Measurements from ENCODE around the gene SLC2A9. TPM values are rescaled to one million over a fixed set of nuclear protein-coding genes. Genes with fewer than 3 reads are reported as not detected.

The SLC2A9 gene
- total RNA-seq, 1 donor from 2014 or later = 1.2 TPM

DNA sequence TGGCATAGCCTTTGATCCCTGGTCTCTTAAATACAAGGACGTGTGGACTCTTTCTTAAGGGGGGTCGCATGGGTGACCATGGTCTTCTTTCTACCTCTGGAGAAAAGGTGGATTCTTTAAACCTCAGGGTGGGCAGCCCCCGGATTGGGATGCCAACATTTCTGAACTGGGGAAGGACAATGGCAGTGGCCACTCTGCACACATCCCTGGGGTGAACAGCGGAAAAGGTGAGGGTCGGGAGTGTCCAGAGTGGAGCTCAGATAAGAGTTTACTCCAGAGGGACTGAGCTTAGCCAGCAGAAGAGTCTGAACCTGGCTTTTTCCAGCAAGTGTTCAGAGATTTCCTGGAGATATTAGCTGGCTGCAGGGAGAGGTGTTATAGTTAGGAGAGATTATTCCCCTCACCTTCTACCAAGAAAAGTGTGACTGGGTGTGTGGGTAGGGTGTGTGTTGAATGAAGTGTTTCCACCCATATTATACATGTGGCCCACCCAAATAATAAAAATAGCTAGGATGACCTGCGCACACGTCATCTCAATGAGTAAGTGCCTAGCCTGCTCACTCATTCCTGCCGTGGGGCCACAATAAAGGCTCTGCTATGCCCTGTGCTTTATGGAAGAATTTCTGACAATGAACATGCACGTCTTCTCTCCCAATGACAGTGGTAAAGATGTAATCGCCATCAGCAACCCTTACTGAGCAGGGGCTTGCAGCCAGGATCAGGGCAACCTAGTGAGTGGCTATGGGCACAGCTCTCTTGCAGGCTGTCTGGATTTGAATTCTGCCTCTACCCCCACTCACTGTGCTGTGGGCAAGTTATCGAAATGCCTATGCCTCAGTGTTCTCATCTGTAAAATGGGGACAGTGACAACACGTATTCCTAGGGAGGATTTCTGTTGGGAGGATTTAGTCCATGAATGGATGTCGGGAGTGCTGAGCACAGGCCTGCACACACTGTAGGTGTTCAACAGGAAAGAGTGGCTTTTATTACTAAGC, 76.6 kb downstream of the SLC2A9 start:
- Mint-ChIP-seq H3K27me3 (peaks cover 7% of the 10 kb centered on the region), H3K27ac (no peak overlapping the region), H3K9me3 (no peaks in the 10 kb centered on the region), H3K36me3 (ENCODE audit: low read depth) (no peaks in the 10 kb centered on the region), H3K4me3 (no peak overlapping the region), H3K4me1 (no peaks in the 10 kb centered on the region)
- CTCF ChIA-PET = no interaction called here
- POLR2A ChIA-PET = no interaction called here
- intact Hi-C loops (cut with micrococcal nuclease) = no loop called here
- no peak for ATAC-seq (ENCODE audit: low read depth)
- TF ChIP-seq, protein P1, sequence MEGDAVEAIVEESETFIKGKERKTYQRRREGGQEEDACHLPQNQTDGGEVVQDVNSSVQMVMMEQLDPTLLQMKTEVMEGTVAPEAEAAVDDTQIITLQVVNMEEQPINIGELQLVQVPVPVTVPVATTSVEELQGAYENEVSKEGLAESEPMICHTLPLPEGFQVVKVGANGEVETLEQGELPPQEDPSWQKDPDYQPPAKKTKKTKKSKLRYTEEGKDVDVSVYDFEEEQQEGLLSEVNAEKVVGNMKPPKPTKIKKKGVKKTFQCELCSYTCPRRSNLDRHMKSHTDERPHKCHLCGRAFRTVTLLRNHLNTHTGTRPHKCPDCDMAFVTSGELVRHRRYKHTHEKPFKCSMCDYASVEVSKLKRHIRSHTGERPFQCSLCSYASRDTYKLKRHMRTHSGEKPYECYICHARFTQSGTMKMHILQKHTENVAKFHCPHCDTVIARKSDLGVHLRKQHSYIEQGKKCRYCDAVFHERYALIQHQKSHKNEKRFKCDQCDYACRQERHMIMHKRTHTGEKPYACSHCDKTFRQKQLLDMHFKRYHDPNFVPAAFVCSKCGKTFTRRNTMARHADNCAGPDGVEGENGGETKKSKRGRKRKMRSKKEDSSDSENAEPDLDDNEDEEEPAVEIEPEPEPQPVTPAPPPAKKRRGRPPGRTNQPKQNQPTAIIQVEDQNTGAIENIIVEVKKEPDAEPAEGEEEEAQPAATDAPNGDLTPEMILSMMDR (IDR thresholded peaks at IDR 0.05) = no peak
- DNase-seq = no peak

DNA sequence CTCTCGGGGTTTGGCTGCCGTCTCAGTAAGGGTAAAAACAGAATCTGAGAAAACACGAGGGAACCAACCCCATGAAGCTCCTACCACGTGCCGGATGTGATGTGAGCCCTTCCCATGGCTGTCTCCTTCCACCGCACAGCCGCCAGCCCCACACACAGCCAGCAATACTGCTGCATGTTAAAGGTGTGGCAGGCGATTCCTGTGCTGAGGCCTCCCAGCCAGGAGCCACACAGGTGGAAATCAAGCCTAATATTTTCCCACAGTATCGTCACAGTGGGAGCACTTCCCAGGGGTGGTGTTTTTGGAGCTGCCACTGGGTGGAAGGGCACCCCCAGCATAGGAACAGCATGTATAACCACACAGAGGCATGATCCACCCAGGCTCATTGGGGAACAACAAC, 77.5 kb downstream of the SLC2A9 start:
- H3K4me3 Mint-ChIP-seq = no peak overlapping the region
- no peaks in the 10 kb centered on the region for H3K9me3 Mint-ChIP-seq
- CTCF ChIA-PET = no interaction called here
- TF ChIP-seq, protein P1 (IDR thresholded peaks at IDR 0.05) = no peak
- POLR2A ChIA-PET = no interaction called here
- H3K27ac Mint-ChIP-seq = no peak overlapping the region
- intact Hi-C loops (cut with micrococcal nuclease) = no loop called here
- H3K36me3 Mint-ChIP-seq (ENCODE audit: low read depth) = no peaks in the 10 kb centered on the region
- H3K27me3 Mint-ChIP-seq = peaks cover 3% of the 10 kb centered on the region
- ATAC-seq (ENCODE audit: low read depth) (no peak), DNase-seq (no peak)
- no peaks in the 10 kb centered on the region for H3K4me1 Mint-ChIP-seq

DNA sequence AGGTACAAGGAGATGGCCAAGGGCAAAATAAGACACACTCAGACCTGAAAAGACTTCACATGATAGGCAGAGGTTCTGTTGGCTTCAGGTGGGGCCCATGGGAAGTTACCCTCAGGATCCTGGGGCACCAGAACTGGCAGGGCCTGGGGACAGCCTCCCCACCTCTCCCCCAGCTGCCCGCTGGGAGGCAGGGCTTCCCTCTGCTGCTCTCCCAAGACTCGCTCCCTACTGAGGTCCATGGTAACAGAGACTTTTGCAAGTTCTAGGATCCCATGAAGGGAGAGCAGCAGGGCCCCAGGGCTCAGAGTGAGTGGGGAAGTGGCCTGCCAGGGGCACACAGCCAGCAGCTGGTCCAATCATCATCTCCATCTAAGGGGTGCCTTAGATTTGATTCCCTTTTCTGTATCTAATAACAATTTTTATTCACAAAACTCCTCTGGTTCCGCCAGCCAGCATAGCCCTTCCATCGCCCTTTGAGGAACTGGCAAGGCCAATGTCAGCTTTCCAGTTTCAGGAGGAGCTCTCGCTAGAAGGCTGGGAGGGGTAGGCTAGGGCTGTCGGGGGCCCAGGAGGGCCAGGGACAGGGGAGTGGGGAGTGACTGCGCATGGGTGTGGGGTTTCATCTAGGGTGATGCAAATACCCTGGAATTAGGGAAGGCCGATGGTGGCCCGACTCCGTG, 78.2 kb downstream of the SLC2A9 start:
- no peak for ATAC-seq (ENCODE audit: low read depth)
- POLR2A ChIA-PET = no interaction called here

DNA sequence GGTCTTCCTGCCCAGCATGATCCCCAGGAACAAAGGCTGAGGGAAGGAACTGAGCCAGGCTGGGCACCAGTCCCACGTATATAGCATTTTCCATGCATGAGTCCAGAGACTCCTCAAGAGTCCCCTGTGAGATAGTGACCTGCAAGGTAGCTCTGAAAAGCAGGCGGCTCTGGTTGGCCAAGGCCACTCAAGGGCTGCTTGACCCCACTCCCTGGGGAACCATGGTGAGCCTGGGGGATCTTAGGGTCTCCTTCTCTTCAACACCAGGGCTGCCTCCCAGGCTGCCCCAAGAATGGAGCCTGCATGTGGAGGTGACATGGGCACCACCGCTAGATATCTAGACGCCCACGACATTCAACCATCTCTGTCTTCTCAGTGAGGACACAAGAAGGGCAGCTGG, 79.2 kb downstream of the SLC2A9 start:
- H3K4me3 Mint-ChIP-seq = no peak overlapping the region
- TF ChIP-seq, protein P1 (IDR thresholded peaks at IDR 0.05) = no peak
- intact Hi-C loops (cut with micrococcal nuclease) = no loop called here
- ChIA-PET CTCF (no interaction called here), POLR2A (no interaction called here)
- H3K9me3 Mint-ChIP-seq = no peaks in the 10 kb centered on the region
- H3K27ac Mint-ChIP-seq = no peak overlapping the region
- DNase-seq (no peak), ATAC-seq (ENCODE audit: low read depth) (no peak)
- no peaks in the 10 kb centered on the region for H3K4me1 Mint-ChIP-seq
- H3K27me3 Mint-ChIP-seq = peaks cover under 1% of the 10 kb centered on the region
- H3K36me3 Mint-ChIP-seq (ENCODE audit: low read depth) = no peaks in the 10 kb centered on the region

More for the DNA sequence above, 78.2 kb downstream of the SLC2A9 start:
- TF ChIP-seq, protein P1 (IDR thresholded peaks at IDR 0.05) = no peak
- H3K9me3 Mint-ChIP-seq = no peaks in the 10 kb centered on the region
- H3K27me3 Mint-ChIP-seq = peaks cover 1% of the 10 kb centered on the region
- no peak overlapping the region for H3K4me3 Mint-ChIP-seq
- intact Hi-C loops (cut with micrococcal nuclease) = no loop called here
- H3K4me1 Mint-ChIP-seq = no peaks in the 10 kb centered on the region
- no peaks in the 10 kb centered on the region for H3K36me3 Mint-ChIP-seq (ENCODE audit: low read depth)
- no peak for DNase-seq
- no peak overlapping the region for H3K27ac Mint-ChIP-seq
- CTCF ChIA-PET = no interaction called here

DNA sequence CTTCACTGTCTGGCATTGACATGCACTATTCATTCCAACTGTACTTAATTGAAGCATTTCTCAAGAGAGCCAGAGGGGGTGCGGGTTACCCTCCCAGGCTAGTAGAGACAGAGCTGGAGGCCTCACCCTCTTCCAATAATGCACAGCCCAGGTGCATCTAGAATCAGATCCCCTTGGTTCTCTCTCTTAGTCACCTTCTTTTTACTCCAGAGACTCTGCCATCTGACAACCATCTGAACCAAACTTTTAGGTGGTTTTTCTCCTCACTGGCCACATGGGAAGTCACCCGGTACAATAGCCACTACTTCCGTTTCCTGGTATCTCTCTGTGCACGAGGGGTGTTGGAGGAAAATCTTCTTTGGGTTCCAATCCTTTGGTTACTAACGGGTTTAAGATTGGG, 81.3 kb downstream of the SLC2A9 start:
- ChIA-PET POLR2A (no interaction called here), CTCF (no interaction called here)
- H3K27ac Mint-ChIP-seq = no peak overlapping the region

More for the DNA sequence above, 81.3 kb downstream of the SLC2A9 start:
- DNase-seq = no peak
- TF ChIP-seq, protein P1 (IDR thresholded peaks at IDR 0.05) = no peak
- no peak for ATAC-seq (ENCODE audit: low read depth)
- Mint-ChIP-seq H3K4me3 (no peak overlapping the region), H3K27me3 (no peaks in the 10 kb centered on the region), H3K9me3 (no peaks in the 10 kb centered on the region), H3K36me3 (ENCODE audit: low read depth) (no peaks in the 10 kb centered on the region), H3K4me1 (no peaks in the 10 kb centered on the region)
- intact Hi-C loops (cut with micrococcal nuclease) = no loop called here
